Activated gamma-delta T cell treated with Interleukin-2 at 50 U/mL for 16 hours (primary cell): ENCODE results near the gene RABAC1.
"Not testable (repeated sequence)": the region's sequence is repeated elsewhere in the genome, so short reads cannot be mapped to it uniquely, and the experiment has no call there.

Source experiments
- DNase-seq: peaks from one replicate; pipeline ENCODE4 v3.0.0-alpha.2; 2020

The RABAC1 gene

DNA sequence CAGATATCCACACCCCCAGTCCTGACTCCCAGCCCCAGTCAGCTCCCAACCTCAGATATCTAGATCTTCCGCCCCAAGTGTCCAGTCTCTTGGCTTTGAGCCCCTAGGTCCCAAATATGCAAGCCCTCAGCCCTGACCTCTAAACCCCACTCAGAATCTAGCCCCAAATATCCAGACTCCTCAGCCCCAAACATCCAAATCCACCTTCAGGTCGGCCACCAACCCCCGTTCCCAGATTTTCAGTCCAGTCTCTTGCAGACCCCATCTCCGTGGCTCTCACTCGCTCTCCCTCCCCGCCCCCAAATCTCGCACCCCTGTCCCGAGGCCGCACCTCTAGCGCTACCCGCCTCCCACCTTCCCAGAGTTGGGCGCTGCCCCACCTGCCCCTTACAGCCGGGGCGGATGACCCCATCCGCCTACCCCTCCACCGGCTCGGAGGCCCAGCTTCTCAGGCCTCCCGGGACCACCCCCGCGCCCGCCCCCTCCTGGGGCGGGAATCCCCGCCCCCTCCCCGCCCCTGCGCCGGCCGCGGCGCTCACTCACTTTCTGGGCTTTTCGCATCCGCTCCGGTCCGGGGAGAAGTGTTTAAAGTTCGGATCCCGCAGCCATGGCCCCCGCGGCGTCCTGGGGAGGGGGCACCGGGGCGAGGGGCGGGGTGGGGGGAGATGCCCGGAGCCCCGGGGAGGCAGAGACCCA lies 31.5 kb downstream of the RABAC1 start:
- DNase-seq, result peak; percentile 41

DNA sequence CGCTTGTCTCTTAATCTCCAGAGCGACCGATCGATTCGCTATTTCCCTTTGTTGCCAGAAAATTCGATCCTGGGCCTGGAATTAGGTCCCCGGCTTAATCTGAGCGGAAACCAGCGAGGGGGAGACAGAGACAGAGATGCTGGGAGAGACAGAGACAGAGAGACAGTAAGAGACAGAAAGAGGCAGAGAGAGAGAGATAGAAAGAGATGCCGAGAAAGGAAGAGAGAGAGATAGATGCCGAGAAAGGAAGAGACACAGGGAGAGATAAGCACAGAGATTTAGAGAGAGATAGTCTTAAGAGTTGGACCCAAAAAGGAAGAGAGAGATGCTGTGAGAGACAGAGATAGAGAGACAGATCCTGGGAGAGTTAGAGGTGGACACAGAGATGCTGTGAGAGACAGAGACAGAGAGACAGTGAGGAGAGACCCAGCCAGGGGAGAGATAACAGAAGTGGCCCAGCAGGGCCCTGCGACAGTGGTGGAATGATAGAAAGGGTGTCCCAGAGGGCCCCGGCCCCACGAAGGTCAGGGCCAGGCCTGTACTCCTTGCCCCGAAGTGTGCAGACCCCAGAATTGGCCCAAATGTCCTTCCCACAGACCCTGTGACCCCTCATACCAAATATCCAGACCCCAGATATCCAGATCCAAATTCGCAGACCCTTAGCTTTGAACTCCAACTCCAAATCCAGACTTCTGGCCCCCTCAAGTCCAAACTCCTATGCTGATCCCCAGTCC lies 32.2 kb downstream of the RABAC1 start:
- no peak for DNase-seq

- no peak for DNase-seq
Observed at GRCh38 chr19:41926028-41926762, 32.9 kb downstream of the RABAC1 start.

DNA sequence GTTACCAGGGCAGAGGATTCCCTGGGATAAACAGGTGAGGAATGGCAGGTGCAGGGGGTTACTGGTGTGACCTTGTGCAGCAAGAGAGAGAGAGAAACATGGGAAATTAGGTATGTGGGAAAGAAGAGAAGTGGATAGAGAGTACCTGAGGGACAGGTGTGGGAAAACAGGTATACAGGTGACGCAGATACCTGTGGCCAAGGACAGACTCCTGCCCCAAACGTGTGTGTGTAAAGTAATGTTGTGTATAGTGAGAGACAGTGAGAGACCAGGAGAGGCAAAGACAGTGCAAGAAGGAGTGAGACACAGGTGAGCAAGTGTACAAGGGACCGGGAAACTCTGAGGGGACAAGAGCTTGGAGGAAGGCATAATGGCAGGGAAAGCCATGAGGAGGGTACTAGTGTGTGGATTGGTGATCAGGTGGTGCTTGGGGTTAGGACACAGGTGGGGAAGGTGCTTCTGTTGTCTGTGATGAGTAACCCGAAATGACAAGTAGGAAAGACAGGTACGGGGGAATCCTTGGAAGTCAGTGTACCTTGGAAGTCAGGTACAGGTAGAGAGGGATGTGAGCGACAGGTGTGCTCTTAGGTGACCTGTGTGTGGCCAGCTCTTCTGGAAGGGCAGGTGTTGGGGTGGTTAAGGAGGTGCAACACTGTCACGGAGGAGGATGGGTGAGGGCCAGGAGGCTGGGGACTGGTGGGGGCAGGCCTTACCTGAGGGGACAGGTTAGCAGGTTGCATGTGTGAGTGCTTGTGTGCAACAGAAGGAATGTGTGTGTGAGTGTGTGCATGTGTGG lies 33.7 kb downstream of the RABAC1 start:
- DNase-seq, result no peak

DNA sequence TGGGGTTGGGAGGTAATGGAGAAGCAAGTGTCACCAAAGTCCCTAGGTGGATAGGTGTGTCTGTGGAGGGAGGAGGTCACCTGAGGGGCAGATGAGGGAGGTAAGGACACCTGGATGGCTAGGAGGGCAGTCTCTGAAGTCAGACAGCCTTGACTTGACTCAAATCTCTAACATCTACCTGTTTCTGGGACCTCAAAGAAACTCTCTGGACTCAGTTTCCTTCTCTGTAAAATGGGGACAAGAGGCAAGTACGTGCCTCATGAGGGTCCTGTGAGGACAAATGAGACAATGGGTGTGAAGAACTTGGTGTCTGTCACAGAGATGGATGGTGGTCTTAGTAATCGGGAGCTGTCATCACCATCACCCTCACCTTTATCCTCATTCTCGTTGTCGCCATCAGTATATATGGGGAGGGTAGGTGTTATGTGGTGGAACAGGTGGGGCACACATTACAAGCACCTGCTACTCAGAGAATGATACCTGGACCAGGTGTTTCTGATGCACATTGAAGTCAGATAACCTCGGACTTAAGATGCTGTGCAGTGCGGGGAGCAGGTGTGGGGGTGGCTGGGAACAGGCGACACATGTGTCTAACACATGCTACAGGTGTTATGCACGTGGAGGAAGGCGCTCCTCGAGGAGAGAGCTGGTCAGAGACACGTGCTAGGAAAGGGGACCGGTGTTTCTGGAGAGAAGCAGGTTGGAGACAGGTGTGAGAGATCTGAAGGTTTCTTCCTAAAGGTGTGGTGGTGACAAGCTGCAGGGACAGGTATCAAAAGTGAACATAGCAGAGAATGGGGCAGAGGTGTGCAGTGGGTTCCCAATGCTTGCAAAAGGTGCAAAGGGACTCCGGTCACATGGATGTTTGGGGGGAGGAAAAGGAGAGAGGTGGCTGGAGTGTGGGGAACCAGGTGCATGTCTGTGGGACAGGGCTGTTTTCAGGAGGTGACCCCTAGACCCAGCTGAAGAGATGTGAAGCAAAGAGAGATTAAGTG lies 34.7 kb downstream of the RABAC1 start:
- DNase-seq, result no peak

DNA sequence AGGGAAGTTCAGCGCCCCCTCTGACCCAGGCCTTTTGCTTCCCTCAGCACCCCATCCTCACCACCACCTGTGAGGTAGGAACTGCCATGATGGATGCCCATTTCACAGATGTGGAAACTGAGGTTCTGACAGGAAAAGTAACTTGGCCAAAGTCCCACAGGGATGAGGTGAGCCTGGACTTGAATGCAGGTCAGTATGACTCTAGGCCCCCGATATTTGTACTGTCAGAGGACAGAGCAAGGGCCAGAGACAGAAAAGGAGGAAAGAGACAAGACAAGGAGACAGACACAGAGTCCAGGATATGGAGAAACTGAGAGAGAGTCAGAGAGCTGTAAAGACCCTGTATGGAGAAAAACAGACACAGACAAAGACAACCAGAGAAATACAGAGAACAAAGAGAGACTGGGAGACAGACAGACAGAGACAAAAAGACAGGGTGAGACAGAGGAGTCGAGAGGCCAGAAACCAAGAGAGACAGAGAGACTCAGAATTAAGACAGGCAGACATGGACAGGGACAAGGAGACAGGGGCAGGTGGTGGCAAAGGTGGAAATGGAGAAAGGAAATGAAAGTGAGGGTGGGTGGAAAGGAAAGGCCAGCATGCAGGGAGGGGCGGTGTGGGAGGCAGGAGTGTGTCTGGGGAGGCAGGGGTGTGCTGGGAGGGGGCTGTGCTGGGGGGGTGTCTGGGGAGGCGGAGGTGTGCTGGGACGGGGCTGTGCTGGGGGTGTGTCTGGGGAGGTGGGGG lies 35.9 kb downstream of the RABAC1 start:
- DNase-seq, result no peak

GRCh38 chr19:41922585-41922984 lies 36.5 kb downstream of the RABAC1 start:
- no peak for DNase-seq

DNA sequence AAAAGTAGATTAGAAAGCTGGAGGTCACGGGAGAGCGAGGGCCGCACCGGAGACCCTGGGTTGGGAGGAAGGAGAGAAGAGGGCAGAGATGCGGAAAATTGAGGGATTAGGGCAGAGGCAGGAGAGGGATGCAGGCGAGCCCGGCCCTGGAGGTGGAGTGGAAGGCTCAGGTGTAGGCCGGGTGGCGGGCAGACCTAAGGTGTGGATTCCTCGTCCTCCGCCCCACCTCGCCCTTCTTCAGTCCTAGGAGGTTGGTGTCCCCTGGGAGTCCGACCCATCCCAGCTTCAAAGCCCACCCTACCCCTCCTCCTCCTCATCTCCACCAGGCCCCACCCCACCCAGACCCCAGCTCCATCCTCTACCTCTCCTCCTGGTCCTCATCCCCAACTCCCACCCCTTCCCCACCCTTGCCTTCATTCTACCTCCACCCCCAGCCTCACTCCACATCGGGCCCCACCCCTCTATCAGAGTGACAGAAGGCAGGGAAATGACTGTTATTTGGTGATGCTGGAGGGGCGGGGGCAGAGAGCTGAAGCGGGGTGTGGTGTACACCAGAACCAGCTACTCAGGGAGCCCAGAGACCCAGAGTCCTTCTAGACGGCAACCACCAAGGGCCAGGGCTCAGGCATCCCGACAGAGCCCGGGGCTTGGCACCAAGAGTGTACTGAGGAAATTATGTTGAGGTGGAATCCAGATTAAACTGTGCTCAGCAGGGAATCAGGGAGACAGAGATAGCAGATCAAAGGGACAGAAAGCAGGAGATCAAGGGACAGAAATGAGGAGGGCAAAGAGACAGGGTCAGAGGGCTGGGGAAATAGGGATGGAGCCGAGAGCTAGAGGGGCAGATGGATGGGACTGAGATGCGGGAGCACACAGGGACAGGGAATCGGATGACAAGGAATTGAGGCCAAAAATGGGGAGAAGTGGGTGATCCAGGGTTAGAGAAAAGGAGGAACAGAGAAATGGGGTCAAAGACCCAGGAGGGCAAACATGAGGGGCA lies 37.2 kb downstream of the RABAC1 start:
- no peak for DNase-seq

DNA sequence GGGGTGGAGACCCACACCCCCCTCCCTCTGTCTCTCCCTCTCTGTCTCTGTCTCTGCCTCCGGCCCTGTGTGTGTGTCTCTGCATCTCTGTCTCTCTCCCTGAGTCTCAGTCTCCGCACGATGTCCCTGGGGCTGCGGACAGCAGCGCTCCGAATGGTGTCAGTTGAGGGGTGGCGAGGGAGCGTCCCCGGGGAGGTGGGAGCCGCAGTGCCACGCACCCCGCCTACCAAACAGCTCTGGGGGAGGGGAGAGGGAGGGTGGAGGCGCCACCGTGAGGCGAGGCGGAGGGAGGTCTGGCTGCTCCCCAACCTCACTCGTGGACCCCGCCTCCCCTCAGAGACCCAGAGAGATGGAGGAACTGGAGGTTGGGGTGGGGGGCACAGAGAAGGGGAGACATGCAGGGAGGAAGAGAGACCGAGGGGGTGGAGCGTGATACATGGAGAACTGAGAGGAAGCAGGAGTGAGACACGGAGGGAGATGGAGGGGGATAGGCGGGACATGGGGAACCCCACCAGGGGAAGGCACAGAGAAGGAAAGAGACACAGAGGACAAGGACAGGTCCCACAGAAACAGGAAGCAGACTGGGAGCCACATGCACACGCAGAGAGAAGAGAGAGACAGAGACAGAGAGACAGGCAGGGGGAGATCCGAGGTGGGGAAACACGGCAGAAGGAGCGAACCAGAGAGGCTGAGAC lies 38.1 kb downstream of the RABAC1 start:
- no peak for DNase-seq

GRCh38 chr19:41919948-41920712 lies 39.0 kb downstream of the RABAC1 start:
- DNase-seq, result no peak

DNA sequence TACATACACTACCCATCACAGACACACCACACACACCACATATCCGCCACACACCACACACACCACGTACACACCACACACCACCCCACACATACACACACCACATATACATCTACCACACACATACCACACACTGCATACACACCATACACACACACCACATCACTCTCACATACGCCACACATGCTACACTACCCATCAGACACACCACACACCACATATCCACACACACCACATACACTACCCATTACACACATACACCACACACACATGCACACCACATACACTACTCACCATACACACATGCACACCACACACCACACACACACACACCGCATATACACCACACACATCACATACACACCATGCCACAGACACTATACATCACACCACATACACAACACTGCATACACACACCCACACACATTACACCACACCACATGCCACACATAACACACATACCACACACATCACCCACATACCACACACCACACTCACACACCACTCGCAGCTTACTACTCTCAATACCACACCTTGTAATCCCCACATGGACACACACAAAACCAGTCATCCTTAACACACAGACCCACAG lies 40.4 kb downstream of the RABAC1 start:
- no peak for DNase-seq

DNA sequence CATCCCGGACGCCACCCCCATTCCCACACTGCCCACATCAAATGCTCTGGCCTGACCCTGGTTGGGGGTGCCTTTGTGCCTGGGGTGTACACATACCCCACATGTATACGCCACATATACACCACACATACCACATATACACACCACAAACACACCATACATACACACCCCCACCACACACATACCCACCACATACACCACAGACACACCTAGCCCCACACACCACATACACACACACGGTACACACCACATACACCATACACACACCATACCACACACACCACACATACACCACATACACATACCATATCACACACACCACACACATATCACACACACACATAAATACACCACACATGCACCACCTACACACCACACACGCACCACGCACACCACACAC lies 41.0 kb downstream of the RABAC1 start:
- no peak for DNase-seq

- DNase-seq, result no peak
Observed at GRCh38 chr19:41917676-41918075, 41.4 kb downstream of the RABAC1 start.

- DNase-seq, result no peak
Observed at GRCh38 chr19:41915776-41916414, 43.2 kb downstream of the RABAC1 start.

DNA sequence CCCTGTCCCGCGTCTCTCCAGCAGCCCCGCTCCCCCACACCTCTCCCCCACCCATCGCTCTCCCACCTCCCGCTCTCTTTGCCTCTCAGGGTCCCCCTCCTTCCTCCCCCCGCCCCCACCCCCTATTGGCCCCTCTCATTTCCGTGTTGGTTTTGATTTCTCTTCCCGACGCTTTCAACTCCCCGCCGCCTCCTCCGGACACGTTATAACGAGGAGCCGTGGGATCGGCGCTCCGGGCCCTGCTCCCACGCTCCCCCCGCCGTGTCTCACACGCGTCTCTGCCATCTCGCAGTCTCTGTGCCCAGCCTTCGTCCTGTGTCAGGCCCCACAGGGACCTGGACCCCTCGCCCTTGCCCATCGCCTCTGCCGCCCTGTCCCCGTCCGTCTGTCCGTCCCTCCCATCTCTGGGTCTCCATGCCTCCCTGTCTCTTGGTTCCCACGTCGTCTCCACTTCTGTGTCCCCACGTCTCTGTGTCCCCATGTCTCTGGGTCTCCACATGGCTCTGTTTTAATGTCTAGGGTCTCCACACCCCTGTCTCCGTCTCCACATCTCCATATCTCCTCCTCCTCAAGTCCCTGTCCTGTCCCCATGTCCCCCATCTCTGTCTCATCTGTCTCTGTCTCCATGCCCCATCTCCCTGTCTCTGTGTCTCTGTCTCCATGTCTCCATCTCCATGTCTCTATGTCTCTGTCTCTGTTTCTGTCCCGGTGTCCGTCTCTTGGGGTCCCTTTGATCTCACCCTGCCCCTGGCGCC lies 43.9 kb downstream of the RABAC1 start:
- DNase-seq, result no peak

DNA sequence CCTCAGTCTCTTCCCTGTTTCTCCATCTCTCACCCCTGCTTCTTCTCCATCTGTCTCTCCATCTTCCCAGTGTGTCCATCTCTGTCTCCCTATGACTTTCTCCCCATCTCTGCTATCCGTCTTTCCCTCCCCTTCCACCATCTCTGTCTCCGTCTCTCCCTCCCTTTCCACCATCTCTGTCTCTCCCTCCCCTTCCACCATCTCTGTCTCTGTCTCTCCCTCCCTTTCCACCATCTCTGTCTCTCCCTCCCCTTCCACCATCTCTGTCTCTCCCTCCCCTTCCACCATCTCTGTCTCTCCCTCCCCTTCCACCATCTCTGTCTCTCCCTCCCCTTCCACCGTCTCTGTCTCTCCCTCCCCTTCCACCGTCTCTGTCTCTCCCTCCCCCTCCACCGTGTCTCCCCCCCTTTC lies 44.7 kb downstream of the RABAC1 start:
- not testable (repeated sequence) for DNase-seq
